ENCODE data around the gene RAET1L. TPM values are rescaled to one million over a fixed set of nuclear protein-coding genes. Genes with fewer than 3 reads are reported as not detected.

Gene RAET1L
- total RNA-seq, 1 experiment from 2014 or later = 1.3 TPM

GRCh38 chr6:150001295-150002008, 23.9 kb downstream of the RAET1L start:
- no peaks in the 10 kb centered on the region for H3K27me3 Mint-ChIP-seq (ENCODE audit: unreplicated experiment)
- CTCF ChIA-PET = no interaction called here
- TF ChIP-seq CTCF (IDR thresholded peaks at IDR 0.05; ENCODE audit: unreplicated experiment) = no peak
- peaks cover 21% of the 10 kb centered on the region for H3K36me3 Mint-ChIP-seq (ENCODE audit: insufficient read depth, unreplicated experiment)
- H3K4me3 Mint-ChIP-seq (ENCODE audit: low read depth, unreplicated experiment) = no peak overlapping the region
- H3K4me1 Mint-ChIP-seq (ENCODE audit: low read depth, unreplicated experiment) = peaks cover 7% of the 10 kb centered on the region
- no peaks in the 10 kb centered on the region for H3K9me3 Mint-ChIP-seq (ENCODE audit: low read depth, unreplicated experiment)
- no peak for DNase-seq
- H3K27ac Mint-ChIP-seq (ENCODE audit: unreplicated experiment) = no peak overlapping the region
- no TSS peak for BruUV-seq (replicated peaks)
- intact Hi-C loops (cut with micrococcal nuclease; ENCODE audit: unreplicated experiment) = no loop called here

- CTCF ChIA-PET = no interaction called here
- intact Hi-C loops (cut with micrococcal nuclease; ENCODE audit: unreplicated experiment) = no loop called here
- DNase-seq = no peak
- TF ChIP-seq CTCF (IDR thresholded peaks at IDR 0.05; ENCODE audit: unreplicated experiment) = no peak
- BruUV-seq (replicated peaks) = no TSS peak
- H3K36me3 Mint-ChIP-seq (ENCODE audit: insufficient read depth, unreplicated experiment) = peaks cover 8% of the 10 kb centered on the region
- H3K4me3 Mint-ChIP-seq (ENCODE audit: low read depth, unreplicated experiment) = no peak overlapping the region
- peaks cover 7% of the 10 kb centered on the region for H3K4me1 Mint-ChIP-seq (ENCODE audit: low read depth, unreplicated experiment)
- no peaks in the 10 kb centered on the region for H3K9me3 Mint-ChIP-seq (ENCODE audit: low read depth, unreplicated experiment)
- peaks cover 10% of the 10 kb centered on the region for H3K27me3 Mint-ChIP-seq (ENCODE audit: unreplicated experiment)
- H3K27ac Mint-ChIP-seq (ENCODE audit: unreplicated experiment) = no peak overlapping the region
Measured at GRCh38 chr6:149999636-150000035, 25.7 kb downstream of the RAET1L start.

- no peak overlapping the region for H3K27ac Mint-ChIP-seq (ENCODE audit: unreplicated experiment)
- H3K4me1 Mint-ChIP-seq (ENCODE audit: low read depth, unreplicated experiment) = peaks cover 10% of the 10 kb centered on the region
Measured at GRCh38 chr6:149995971-149996370, 29.4 kb downstream of the RAET1L start.

GRCh38 chr6:149995235-149995750, 30.0 kb downstream of the RAET1L start:
- no TSS peak for BruUV-seq (replicated peaks)
- CTCF ChIA-PET = no interaction called here
- Mint-ChIP-seq H3K36me3 (ENCODE audit: insufficient read depth, unreplicated experiment) (no peaks in the 10 kb centered on the region), H3K4me1 (ENCODE audit: low read depth, unreplicated experiment) (peaks cover 14% of the 10 kb centered on the region), H3K9me3 (ENCODE audit: low read depth, unreplicated experiment) (no peaks in the 10 kb centered on the region), H3K27me3 (ENCODE audit: unreplicated experiment) (peaks cover 52% of the 10 kb centered on the region), H3K4me3 (ENCODE audit: low read depth, unreplicated experiment) (no peak overlapping the region), H3K27ac (ENCODE audit: unreplicated experiment) (no peak overlapping the region)
- intact Hi-C loops (cut with micrococcal nuclease; ENCODE audit: unreplicated experiment) = no loop called here
- no peak for TF ChIP-seq CTCF (IDR thresholded peaks at IDR 0.05; ENCODE audit: unreplicated experiment)
- DNase-seq = no peak

More at GRCh38 chr6:149995971-149996370, 29.4 kb downstream of the RAET1L start:
- no TSS peak for BruUV-seq (replicated peaks)
- no peak for DNase-seq
- H3K9me3 Mint-ChIP-seq (ENCODE audit: low read depth, unreplicated experiment) = no peaks in the 10 kb centered on the region
- H3K27me3 Mint-ChIP-seq (ENCODE audit: unreplicated experiment) = peaks cover 45% of the 10 kb centered on the region
- intact Hi-C loops (cut with micrococcal nuclease; ENCODE audit: unreplicated experiment) = no loop called here
- CTCF ChIA-PET = no interaction called here
- H3K36me3 Mint-ChIP-seq (ENCODE audit: insufficient read depth, unreplicated experiment) = no peaks in the 10 kb centered on the region
- TF ChIP-seq CTCF (IDR thresholded peaks at IDR 0.05; ENCODE audit: unreplicated experiment) = no peak
- no peak overlapping the region for H3K4me3 Mint-ChIP-seq (ENCODE audit: low read depth, unreplicated experiment)

Data from Calu3 (cell line).